MM.1S (cell line): ENCODE data around the gene SNAPC4.

Experiments
- DNase-seq: peaks from one replicate; pipeline ENCODE4 v3.0.0-alpha.2; 2015
- H2AFZ ChIP-seq: fragments of 300-600 bp; sonication (generic); 2 replicates; pipeline ENCODE4 v1.6.0; 2016; ENCODE audit warnings: antibody characterized with exemption, low read length
- H3F3A ChIP-seq: fragments of 300-600 bp; sonication (generic); 2 replicates; pipeline ENCODE4 v1.6.1; 2016; ENCODE audit warnings: mild to moderate bottlenecking, antibody characterized with exemption, low read length, moderate library complexity, mixed read lengths; ENCODE audit not compliant: insufficient read depth
- H3K27ac ChIP-seq: fragments of 300-600 bp; sonication (generic); 2 replicates; pipeline ENCODE4 v1.5.1; 2016; ENCODE audit warnings: mild to moderate bottlenecking, low read length
- H3K27me3 ChIP-seq: fragments of 300-600 bp; sonication (generic); replicated peaks from 2 replicates; pipeline ENCODE4 v1.6.0; 2016; ENCODE audit warnings: low read length; ENCODE audit not compliant: insufficient read depth
- H3K36me3 ChIP-seq: fragments of 300-600 bp; sonication (generic); replicated peaks from 2 replicates; pipeline ENCODE4 v1.6.1; 2016; ENCODE audit warnings: mild to moderate bottlenecking, low read length, mixed read lengths; ENCODE audit not compliant: insufficient read depth
- H3K4me1 ChIP-seq: fragments of 300-600 bp; sonication (generic); 2 replicates; pipeline ENCODE4 v1.6.1; 2016; ENCODE audit warnings: low read length, mixed read lengths
- H3K4me2 ChIP-seq: fragments of 300-600 bp; sonication (generic); 2 replicates; pipeline ENCODE4 v1.6.0; 2016; ENCODE audit warnings: low read depth, low read length
- H3K4me3 ChIP-seq: fragments of 300-600 bp; sonication (generic); 2 replicates; pipeline ENCODE4 v1.5.1; 2016; ENCODE audit warnings: low read length, mixed read lengths
- H3K79me2 ChIP-seq: fragments of 300-600 bp; sonication (generic); 2 replicates; pipeline ENCODE4 v1.6.1; 2016; ENCODE audit warnings: mixed run types, low read length, mixed read lengths
- H3K9ac ChIP-seq: fragments of 300-600 bp; sonication (generic); 2 replicates; pipeline ENCODE4 v1.6.1; 2016; ENCODE audit warnings: low read length, mixed read lengths
- H3K9me2 ChIP-seq: fragments of 300-600 bp; sonication (generic); replicated peaks from 2 replicates; pipeline ENCODE4 v1.6.1; 2016; ENCODE audit warnings: mild to moderate bottlenecking, low read length, mixed read lengths; ENCODE audit not compliant: insufficient read depth
- H3K9me3 ChIP-seq: fragments of 300-600 bp; sonication (generic); replicated peaks from 2 replicates; pipeline ENCODE4 v1.6.1; 2016; ENCODE audit warnings: mild to moderate bottlenecking, low read length, mixed read lengths; ENCODE audit not compliant: insufficient read depth
- H4K20me1 ChIP-seq: fragments of 300-600 bp; sonication (generic); 2 replicates; pipeline ENCODE4 v1.6.1; 2016; ENCODE audit warnings: mild to moderate bottlenecking, low read length, moderate library complexity, mixed read lengths; ENCODE audit not compliant: insufficient read depth
- CTCF ChIP-seq: fragments of 300-600 bp; sonication (generic); IDR thresholded peaks from 2 replicates; pipeline ENCODE4 v1.5.1; 2016; ENCODE audit warnings: antibody characterized with exemption, low read length, mixed read lengths
- EZH2 ChIP-seq: fragments of 300-600 bp; sonication (generic); optimal IDR thresholded peaks from 2 replicates; pipeline ENCODE3; 2017; ENCODE audit warnings: low read depth, mild to moderate bottlenecking, antibody characterized with exemption, low read length, mixed read lengths
- EZH2phosphoT487 ChIP-seq: fragments of 300-600 bp; sonication (generic); IDR thresholded peaks from 2 replicates; pipeline ENCODE4 v1.6.1; 2018; ENCODE audit warnings: antibody characterized with exemption, low read length

Gene SNAPC4

DNA sequence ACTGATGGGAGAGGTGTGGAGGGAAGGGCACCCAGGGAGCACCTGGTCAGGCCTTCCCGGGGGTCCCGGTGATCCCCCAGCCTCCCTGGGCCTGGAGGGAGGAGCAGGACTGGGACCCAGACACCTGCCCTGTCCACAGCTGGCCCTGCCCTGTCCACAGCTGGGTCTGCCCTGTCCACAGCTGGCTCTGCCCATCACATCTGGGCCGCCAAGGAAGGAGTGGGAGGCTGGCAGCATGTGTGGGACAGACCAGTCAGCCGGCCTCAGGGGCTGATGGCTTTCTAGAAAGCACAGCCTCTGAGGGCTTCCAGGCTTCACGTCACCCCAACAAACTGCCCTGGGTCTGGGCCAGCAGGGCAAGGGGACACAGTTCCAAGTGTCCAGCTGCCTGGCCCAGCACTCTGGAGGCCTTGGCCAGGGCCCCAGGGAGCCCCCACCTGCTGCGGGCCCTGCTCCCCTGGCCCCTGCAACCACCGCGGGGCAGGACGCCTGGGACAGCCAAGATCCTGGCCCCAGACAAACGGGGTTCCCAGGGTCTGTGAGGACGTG is 48.6 kb downstream of the SNAPC4 start:
- no peak for TF ChIP-seq EZH2
- no peak for TF ChIP-seq EZH2phosphoT487
- TF ChIP-seq CTCF: no peak
- H3K9me2 ChIP-seq: no peaks in the 10 kb centered on the region
- no peak overlapping the region for H3K4me3 ChIP-seq
- H3K4me1 ChIP-seq: no peaks in the 10 kb centered on the region
- H3K9me3 ChIP-seq: no peaks in the 10 kb centered on the region
- H3K36me3 ChIP-seq: no peaks in the 10 kb centered on the region
- no peaks in the 10 kb centered on the region for H3F3A ChIP-seq
- no peak overlapping the region for H3K27ac ChIP-seq
- H3K9ac ChIP-seq: no peak overlapping the region
- H3K79me2 ChIP-seq: no peaks in the 10 kb centered on the region
- no peak for DNase-seq
- H3K27me3 ChIP-seq: peaks cover 91% of the 10 kb centered on the region
- H3K4me2 ChIP-seq: no peak overlapping the region
- H4K20me1 ChIP-seq: no peaks in the 10 kb centered on the region
- H2AFZ ChIP-seq: no peak overlapping the region
